ENCODE measurements around the gene GPR15.

DNA sequence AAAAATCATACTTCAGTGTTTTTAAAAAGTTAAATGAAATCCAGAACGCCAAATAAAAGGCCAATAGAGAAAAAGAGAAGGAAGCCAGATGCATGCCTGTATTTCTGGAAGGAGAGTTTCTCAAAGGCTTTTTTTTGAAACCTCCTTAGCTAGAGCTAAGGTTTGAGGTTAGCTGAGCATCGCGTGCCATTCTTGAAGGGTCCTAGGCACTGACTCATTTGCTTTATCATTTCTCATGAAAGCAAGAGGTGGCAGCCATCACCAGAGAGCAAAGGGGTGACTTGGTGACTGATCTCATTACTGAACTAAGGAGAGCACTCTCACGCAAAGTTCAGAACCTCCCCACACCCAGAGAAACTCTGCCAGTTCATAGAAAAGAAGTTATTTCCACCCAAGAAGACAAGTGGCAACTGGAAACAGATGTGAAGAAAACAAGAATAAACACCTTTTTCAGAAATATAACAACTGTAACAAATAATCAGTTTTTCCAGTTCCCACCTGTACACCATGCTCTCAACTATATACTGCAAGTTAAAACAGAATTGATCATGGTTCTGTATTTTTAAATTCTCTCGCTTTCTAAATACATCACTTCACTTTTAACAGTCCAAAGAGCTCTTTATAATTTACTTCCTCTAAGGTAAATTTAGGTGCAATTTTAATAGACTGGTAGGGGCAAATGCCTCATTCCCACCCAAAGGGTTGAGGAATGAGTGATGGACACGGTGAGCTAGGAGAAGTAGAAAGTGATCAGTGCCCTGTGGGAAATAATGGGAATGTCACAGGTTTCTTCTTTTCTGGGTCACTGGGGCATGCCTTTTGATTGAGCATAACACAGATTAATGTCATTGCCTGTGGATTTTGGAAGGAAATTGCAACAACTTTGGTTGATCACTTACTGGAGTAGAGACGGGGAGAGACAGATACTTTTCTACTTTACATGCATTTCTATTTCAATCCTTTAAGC is 24.7 kb downstream of the GPR15 start:
- TF ChIP-seq EZH2phosphoT487 (IDR thresholded peaks at IDR 0.05; ENCODE audit: low read depth) = no peak
- TF ChIP-seq, protein P1, sequence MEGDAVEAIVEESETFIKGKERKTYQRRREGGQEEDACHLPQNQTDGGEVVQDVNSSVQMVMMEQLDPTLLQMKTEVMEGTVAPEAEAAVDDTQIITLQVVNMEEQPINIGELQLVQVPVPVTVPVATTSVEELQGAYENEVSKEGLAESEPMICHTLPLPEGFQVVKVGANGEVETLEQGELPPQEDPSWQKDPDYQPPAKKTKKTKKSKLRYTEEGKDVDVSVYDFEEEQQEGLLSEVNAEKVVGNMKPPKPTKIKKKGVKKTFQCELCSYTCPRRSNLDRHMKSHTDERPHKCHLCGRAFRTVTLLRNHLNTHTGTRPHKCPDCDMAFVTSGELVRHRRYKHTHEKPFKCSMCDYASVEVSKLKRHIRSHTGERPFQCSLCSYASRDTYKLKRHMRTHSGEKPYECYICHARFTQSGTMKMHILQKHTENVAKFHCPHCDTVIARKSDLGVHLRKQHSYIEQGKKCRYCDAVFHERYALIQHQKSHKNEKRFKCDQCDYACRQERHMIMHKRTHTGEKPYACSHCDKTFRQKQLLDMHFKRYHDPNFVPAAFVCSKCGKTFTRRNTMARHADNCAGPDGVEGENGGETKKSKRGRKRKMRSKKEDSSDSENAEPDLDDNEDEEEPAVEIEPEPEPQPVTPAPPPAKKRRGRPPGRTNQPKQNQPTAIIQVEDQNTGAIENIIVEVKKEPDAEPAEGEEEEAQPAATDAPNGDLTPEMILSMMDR (IDR thresholded peaks at IDR 0.05; ENCODE audit: low read depth, low read length) = no peak

Data from OCI-LY3 (cell line).